ENCODE results near the gene KIRREL1.

KIRREL1 gene

GRCh38 chr1:157993147-157993917 lies at the start of gene KIRREL1:
TSS of gene KIRREL1 (plus strand) at chr1:157993645. CDS start at chr1:157993677, 32 bp downstream.
- DNase-seq, result peak; percentile 83

- no peak for DNase-seq
These were observed 48.7 kb upstream of the KIRREL1 start for GRCh38 chr1:157944663-157945280.

GRCh38 chr1:157948312-157949073 lies 45.0 kb upstream of the KIRREL1 start:
- DNase-seq, result peak; percentile 51

GRCh38 chr1:157949074-157949354 lies 44.4 kb upstream of the KIRREL1 start:
- DNase-seq, result no peak

- no peak for DNase-seq
These were observed 42.2 kb upstream of the KIRREL1 start for GRCh38 chr1:157951230-157951629.

- DNase-seq, result no peak
These were observed 40.8 kb upstream of the KIRREL1 start for GRCh38 chr1:157952601-157953000.

GRCh38 chr1:157955221-157955620 lies 38.2 kb upstream of the KIRREL1 start:
- DNase-seq, result no peak

GRCh38 chr1:157955857-157956256 lies 37.6 kb upstream of the KIRREL1 start:
- no peak for DNase-seq

GRCh38 chr1:157956732-157957131 lies 36.7 kb upstream of the KIRREL1 start:
- DNase-seq, result no peak

GRCh38 chr1:157958263-157958662 lies 35.2 kb upstream of the KIRREL1 start:
- no peak for DNase-seq

GRCh38 chr1:157959750-157960149 lies 33.7 kb upstream of the KIRREL1 start:
- DNase-seq, result no peak

- no peak for DNase-seq
These were observed 32.7 kb upstream of the KIRREL1 start for GRCh38 chr1:157960773-157961172.

- DNase-seq, result no peak
These were observed 31.4 kb upstream of the KIRREL1 start for GRCh38 chr1:157961805-157962762.

- DNase-seq, result peak; percentile 86
These were observed 29.7 kb upstream of the KIRREL1 start for GRCh38 chr1:157963713-157964112.

- no peak for DNase-seq
These were observed 27.9 kb upstream of the KIRREL1 start for GRCh38 chr1:157965584-157965983.

GRCh38 chr1:157966031-157966537 lies 27.4 kb upstream of the KIRREL1 start:
- DNase-seq, result peak; percentile 8

GRCh38 chr1:157967205-157967604 lies 26.2 kb upstream of the KIRREL1 start:
- no peak for DNase-seq

- DNase-seq, result peak; percentile 35
These were observed 24.9 kb upstream of the KIRREL1 start for GRCh38 chr1:157968508-157968907.

- DNase-seq, result no peak
These were observed 24.5 kb upstream of the KIRREL1 start for GRCh38 chr1:157968946-157969345.

- peak; percentile 64 for DNase-seq
These were observed 23.6 kb upstream of the KIRREL1 start for GRCh38 chr1:157969697-157970485.

GRCh38 chr1:157971769-157972168 lies 21.7 kb upstream of the KIRREL1 start:
- no peak for DNase-seq

All from retina (tissue), 1 donor.